NCI-H128 (cell line): ENCODE measurements around the gene MATK.

Source experiments
- DNase-seq: peaks from one replicate; lab custom pipeline; 2025; ENCODE audit not compliant: unreplicated experiment; lab: John Stamatoyannopoulos, UW

Gene MATK

GRCh38 chr19:3785938-3786824 lies at the start of gene MATK:
Gene MATK (minus strand): TSS chr19:3786381. CDS start chr19:3785135, 1,246 bp downstream.
- no peak for DNase-seq

GRCh38 chr19:3835055-3835435 lies 48.9 kb upstream of the MATK start:
- no peak for DNase-seq

GRCh38 chr19:3834349-3835054 lies 48.3 kb upstream of the MATK start:
- DNase-seq, result no peak

- no peak for DNase-seq
Observed at GRCh38 chr19:3833578-3834348, 47.6 kb upstream of the MATK start.

- no peak for DNase-seq
Observed at GRCh38 chr19:3832001-3832400, 45.8 kb upstream of the MATK start.

- no peak for DNase-seq
Observed at GRCh38 chr19:3831601-3832000, 45.4 kb upstream of the MATK start.

- DNase-seq, result no peak
Observed at GRCh38 chr19:3830621-3831589, 44.7 kb upstream of the MATK start.

- DNase-seq, result no peak
Observed at GRCh38 chr19:3827306-3827705, 41.1 kb upstream of the MATK start.

- DNase-seq, result no peak
Observed at GRCh38 chr19:3826163-3826562, 40.0 kb upstream of the MATK start.

GRCh38 chr19:3825286-3825956 lies 39.2 kb upstream of the MATK start:
- no peak for DNase-seq

GRCh38 chr19:3823350-3823713 lies 37.2 kb upstream of the MATK start:
- DNase-seq, result no peak

- no peak for DNase-seq
Observed at GRCh38 chr19:3822683-3823349, 36.6 kb upstream of the MATK start.

- peak; percentile 3 for DNase-seq
Observed at GRCh38 chr19:3821857-3822364, 35.7 kb upstream of the MATK start.

- DNase-seq, result peak; percentile 20
Observed at GRCh38 chr19:3821156-3821555, 35.0 kb upstream of the MATK start.

- no peak for DNase-seq
Observed at GRCh38 chr19:3819989-3820388, 33.8 kb upstream of the MATK start.

- no peak for DNase-seq
Observed at GRCh38 chr19:3818918-3819317, 32.7 kb upstream of the MATK start.

- DNase-seq, result no peak
Observed at GRCh38 chr19:3818466-3818865, 32.3 kb upstream of the MATK start.

GRCh38 chr19:3817761-3818160 lies 31.6 kb upstream of the MATK start:
- DNase-seq, result no peak

- no peak for DNase-seq
Observed at GRCh38 chr19:3816566-3817218, 30.5 kb upstream of the MATK start.
